Esophagus squamous epithelium (tissue), 4 donors: Measurements from ENCODE around the gene MICAL1.

Experiments
- CTCF ChIP-seq, 6 experiments: fragments of 450-650 bp in 4 of 6; fragments of 200-600 bp in 2 of 6; sonication (generic) in 2 of 6; IDR thresholded peaks; one replicate each; pipeline ENCODE4 v1.5.1; 2016 to 2019; ENCODE audit warnings: antibody characterized with exemption in 6 of 6, mild to moderate bottlenecking in 4 of 6, moderate library complexity in 4 of 6
- POLR2A ChIP-seq, 4 donors: fragments of 450-650 bp; IDR thresholded peaks; one replicate each; pipeline ENCODE4 v1.6.1; 2017; ENCODE audit warnings: antibody characterized with exemption in 4 of 4, mild to moderate bottlenecking in 4 of 4, moderate library complexity in 3 of 4

- peak in 1 of 6 experiments; percentile 5 for TF ChIP-seq CTCF (IDR thresholded peaks at IDR 0.05)
- peak in 2 of 4 donors; percentile 84 to 85 for TF ChIP-seq POLR2A (IDR thresholded peaks at IDR 0.05)
Observed at GRCh38 chr6:109482905-109483734, 27.5 kb upstream of the MICAL1 start, which contains the start of gene ZBTB24.
